Left renal cortex interstitium (tissue), 4 donors: Measurements from ENCODE around the gene FAHD2A. TPM values are rescaled to one million over a fixed set of nuclear protein-coding genes. Genes with fewer than 3 reads are reported as not detected.
"Not testable (repeated sequence)": the region's sequence is repeated elsewhere in the genome, so short reads cannot be mapped to it uniquely, and the experiment has no call there.

Experiments used
- DNase-seq, 4 donors: peaks; one replicate each; pipeline ENCODE4 v3.0.0-alpha.2; 2013; ENCODE audit warnings: low read depth in 4 of 4, low spot score in 2 of 4, missing footprints in 1 of 4
- polyA plus RNA-seq, 4 donors: library from polyadenylated mRNA; unstranded; fragments of 120-200 nt; gene quantifications; one replicate each; pipeline ENCODE4 v1.2.1, GENCODE V29; 2013; ENCODE audit not compliant: insufficient read length in 4 of 4

The FAHD2A gene, protein sequence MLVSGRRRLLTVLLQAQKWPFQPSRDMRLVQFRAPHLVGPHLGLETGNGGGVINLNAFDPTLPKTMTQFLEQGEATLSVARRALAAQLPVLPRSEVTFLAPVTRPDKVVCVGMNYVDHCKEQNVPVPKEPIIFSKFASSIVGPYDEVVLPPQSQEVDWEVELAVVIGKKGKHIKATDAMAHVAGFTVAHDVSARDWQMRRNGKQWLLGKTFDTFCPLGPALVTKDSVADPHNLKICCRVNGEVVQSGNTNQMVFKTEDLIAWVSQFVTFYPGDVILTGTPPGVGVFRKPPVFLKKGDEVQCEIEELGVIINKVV
- 10 to 100 TPM; 32.0 to 53.7 (median 41.9) TPM for polyA plus RNA-seq

DNA sequence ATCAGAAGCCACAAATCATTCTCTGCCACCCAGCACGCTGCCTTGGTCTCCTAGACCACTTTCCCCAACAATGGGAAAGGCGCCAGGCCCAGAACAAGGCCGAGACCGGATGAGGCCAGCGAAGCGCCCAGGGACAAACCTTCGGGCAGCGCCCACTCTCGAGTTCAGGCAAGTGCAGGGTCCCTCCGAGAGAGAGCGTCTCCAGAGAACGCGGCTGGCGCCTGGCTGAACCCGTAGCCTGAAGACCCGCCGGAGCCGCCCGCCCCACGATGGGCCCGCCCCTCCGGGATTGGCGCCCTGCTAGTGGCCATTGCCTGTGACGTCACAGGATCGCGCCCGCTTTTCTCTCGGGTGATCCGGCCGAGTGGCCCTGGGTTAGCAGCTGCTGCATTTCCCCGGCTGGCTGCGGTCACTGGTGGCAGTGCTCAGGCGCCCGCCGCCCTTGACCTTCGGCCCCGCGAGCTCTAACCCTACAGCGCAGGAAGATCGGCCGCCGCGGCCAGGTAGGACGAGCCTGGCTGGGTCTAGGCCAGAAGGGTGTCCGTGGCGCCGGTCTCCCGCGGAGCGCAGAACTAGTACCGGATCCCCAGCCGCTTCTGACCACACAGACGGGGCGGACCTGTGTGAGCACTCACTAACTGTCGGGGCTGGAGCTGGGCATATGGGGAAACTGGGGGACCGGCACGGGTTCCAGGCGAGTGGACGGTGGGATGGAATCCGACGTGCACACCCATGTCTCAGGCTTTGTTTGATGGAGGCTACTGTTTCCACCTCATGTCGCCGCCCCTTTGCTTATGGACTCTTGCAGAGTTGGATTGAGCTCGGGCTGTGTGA is at the start of gene FAHD2A:
TSS of gene FAHD2A (plus strand) at position 339 of the 834 bp plus-strand sequence. CDS start 2,851 bp downstream, outside the sequence.
- DNase-seq = peak; percentile 81 to 93 (median 86)

- no peak for DNase-seq
Measured at GRCh38 chr2:95353055-95353575, 49.4 kb upstream of the FAHD2A start.

DNA sequence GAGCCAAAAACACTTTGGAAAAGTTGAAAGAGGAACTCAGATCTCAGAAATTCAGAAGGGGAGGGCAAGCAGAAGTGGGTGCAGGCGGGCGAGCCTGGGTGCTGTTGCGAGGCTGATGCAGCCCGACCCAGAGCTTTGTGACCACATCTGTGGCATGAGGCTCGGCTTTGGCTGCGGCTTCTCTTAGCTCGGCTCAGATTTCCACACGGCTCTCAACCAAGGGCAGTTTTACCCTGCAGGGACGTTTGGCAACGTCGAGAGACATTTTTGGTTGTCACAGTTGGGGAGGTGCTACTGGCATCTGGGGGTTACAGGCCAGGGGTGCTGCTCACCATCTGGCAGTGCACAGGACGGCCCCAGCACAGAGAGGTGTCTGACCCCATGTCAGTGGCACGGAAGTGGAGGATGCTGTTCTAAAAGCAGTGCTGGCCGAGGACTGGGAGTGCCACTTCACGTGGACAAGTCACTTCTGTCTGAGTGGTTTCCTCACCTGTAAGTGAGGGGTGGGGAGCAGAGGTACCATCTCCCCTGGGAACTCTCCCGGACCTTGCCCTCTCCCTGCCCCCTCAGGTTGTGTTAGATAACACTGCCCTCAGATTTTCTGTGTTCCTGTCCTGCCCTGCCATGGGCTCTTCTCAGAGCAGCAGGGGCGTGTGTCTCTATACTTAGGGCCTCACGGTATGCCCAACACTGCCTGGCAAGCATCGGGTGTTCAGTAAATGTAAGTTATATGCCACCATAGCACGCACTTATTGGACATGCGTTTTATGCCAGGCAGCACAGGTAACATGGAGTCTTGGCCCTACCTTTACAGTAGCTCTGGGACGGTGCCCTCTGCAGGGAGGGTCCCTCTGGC is 48.7 kb upstream of the FAHD2A start:
- no peak for DNase-seq

DNA sequence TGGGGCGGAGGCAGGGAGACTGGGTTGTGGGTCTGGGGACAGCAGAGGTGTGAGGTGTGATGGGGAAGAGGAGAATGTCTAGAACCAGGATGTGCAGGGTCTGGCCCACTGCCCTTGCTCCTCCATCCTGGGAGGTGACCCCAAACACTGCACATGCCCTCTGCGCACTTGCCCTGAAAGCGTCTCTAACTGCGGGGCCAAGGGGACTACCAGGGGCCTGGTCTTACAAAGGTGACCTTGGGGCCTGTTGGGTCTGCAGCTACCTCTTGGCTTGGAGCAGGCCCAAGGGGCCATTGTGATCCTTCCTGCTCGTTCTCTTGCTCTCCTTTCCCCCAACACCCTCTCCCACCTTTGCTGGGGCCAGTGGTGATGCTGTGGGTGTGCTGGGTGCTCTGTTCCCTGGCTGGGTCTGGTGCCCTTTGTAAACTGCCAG is 48.0 kb upstream of the FAHD2A start:
- DNase-seq = no peak

- no peak for DNase-seq
Measured at GRCh38 chr2:95354925-95355324, 47.6 kb upstream of the FAHD2A start.

- DNase-seq = not testable (repeated sequence)
Measured at GRCh38 chr2:95355486-95355885, 47.0 kb upstream of the FAHD2A start.

GRCh38 chr2:95356821-95357700 is 45.4 kb upstream of the FAHD2A start:
- no peak for DNase-seq

- DNase-seq = no peak
Measured at GRCh38 chr2:95357717-95358280, 44.7 kb upstream of the FAHD2A start.

GRCh38 chr2:95359031-95359430 is 43.5 kb upstream of the FAHD2A start:
- no peak for DNase-seq

DNA sequence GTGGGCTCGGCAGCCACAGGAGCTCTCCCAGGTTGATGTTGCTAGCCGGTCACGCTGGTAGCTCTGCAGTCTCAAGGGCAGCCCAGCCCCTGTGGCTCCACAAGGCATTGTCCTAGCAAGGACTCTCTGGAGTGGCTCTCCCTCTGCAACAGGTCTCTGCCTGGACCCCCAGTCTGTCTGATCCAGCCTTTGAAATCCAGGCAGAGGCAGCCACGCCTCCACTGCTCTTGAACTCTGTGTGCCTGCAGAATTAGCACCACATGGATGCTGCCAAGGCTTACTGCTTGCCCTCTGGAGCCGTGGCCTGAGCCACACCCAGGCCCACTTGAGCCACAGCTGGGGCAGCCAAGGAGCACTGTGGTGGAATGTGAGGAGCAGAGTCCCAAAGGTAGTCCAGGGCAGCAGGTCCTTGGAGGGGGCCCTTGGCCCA is 43.0 kb upstream of the FAHD2A start:
- no peak for DNase-seq

DNA sequence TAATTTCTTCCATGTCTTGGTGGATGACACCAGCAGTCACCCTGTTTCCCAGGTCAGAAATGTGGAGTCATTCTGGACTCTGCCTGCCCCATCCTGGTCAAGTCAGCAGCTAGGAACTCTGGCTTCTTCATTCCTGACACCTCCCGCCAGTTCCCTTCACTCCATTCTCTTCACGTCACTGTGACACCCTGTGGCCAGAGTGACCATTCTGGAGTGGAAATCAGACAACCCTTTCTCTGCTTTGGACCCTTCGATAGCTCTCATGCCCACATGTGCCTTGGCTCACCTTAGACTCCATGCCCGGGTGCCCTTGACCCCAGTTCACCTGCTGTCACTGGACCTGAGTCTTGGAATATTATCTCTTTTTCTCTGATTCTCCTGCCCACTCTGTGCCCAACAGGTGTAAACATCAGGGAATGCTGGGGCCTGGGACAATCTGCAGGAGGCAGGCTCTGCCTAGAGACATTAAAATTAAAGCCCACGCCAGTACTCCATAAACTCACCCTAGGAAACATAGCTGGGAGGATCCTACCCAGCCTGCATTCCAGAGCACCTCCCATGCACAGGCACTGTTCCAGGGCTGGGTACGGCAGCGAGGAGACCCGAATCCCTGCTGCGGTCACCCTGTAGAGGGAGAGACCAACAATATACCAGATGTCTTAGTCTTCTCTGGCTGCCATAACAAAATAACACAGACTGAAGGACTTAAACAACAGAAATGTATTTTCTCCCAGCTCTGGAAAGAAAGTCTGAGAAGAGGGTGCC is 41.1 kb upstream of the FAHD2A start:
- DNase-seq = no peak

DNA sequence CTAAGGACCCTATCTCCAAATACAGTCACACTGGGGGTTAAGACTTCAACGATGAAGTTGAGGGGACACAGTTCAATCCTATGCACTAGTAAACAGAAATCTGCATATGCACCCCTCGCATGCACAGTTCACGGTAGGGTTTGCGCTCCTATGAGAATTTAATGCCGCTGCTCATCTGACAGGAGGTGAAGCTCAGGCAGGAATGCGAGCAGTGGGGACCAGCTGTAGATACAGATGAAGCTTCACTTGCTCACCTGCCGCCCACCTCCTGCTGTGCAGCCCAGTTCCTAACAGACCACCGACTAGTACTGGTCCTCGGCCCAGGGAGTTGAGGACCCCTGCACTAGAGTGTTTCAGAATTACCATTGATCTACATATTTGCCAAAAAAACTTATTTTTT is 40.0 kb upstream of the FAHD2A start:
- DNase-seq = no peak

DNA sequence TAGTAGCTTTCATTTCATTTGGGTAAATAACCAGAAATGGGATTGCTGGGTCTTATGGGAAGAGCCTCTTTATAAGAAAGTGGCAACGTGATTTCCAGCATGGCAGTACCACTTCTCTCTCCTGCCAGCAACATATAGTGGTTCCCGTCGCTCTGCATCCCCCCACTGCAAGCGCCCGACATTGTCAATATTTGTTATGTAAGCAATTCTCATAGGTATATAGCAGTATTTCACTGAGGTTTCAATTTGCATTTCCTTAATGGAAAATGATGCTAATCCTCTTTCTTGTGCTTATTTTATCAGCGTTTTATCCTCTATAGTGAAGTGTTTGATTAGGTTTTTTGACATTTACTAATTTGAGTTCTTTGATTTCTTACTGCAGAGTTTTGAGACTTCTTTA is 36.0 kb upstream of the FAHD2A start:
- no peak for DNase-seq

GRCh38 chr2:95372216-95372829 is 30.2 kb upstream of the FAHD2A start:
- no peak for DNase-seq

DNA sequence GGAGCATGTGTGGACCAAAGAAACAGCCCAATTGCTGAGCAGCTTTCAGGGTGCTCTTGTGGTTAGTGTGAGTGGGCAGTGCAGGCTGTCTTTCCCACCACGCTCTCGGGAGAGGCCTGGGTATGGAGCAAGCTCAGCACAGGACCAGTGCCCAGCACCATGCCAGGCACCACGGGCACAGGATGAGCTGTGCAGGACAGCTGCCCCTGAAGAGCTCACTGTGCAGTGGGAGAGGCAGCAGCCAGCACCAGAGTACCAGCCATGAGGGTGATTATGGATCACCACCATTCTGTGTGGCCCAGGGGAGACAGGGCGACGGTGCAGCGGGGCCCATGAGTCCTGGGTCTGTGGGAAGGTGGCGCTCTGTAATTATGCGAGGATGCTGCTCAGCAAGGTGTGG is 29.7 kb upstream of the FAHD2A start:
- no peak for DNase-seq

- DNase-seq = no peak
Measured at GRCh38 chr2:95374029-95374428, 28.5 kb upstream of the FAHD2A start.

GRCh38 chr2:95374451-95374920 is 28.0 kb upstream of the FAHD2A start:
- no peak for DNase-seq

DNA sequence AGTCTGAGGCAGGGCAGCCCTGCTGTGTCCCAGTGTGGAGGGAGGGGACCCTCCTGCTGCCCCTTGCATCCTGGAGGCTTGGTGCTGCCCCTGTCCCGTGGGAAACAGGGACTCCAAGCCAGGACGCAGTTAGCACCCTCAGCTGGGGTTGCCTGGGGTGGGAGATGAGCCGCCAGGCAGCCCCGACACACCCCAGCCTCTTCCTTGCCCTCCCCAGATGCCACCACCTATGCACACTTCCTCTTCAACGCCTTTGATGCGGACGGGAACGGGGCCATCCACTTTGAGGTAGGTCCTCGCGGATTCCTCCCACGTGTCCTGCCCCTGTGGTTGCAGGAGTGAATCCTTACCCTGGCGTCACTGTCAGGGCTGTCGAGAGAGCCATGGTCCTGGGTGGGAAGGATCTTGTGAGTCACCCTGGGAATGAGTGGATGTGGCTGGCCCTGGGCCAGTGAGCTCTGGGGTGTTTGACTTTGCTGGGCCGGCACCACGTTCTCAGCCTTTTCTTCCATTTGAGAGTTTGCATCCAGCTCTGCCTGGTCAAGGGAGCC is 27.5 kb upstream of the FAHD2A start:
- no peak for DNase-seq
